GM19351 (cell line): ENCODE results near the gene BLVRA.

ENCODE experiments used
- ATAC-seq: cut with Tn5 transposase; IDR thresholded peaks from one replicate; pipeline ENCODE4 v1.9.1; 2021; ENCODE audit warnings: mild to moderate bottlenecking, moderate library complexity; ENCODE audit not compliant: unreplicated experiment

The BLVRA gene

DNA sequence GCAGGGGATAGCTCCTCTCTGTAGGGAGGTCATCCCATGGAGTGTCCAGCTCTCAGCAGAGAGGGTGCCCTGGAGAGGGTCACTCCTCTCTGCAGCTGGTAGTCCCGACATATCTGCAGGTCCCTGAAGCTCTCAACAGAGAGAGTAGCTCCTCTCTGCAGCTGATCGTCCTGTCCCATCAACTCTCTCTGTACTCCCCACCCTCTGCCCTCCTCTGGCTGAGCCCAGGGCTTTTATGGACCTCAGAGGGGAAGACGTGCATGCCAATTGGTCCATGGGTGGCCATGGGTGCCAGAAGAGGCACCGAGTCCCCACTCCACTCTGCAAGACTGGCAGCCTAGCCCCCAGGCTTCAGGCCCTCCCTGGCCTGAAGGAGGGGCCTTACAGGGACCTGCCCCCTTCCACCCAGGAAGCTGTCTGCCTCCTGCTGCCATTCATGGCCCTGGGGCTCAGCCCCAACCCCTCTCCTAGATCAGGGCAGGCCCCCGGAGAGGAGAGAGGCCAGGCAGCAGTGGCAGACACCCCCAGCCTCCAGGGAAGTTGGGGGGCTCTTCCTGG lies 9.0 kb upstream of the BLVRA start:
- no peak for ATAC-seq

GRCh38 chr7:43750016-43750887 lies 8.2 kb upstream of the BLVRA start:
- ATAC-seq, result no peak

DNA sequence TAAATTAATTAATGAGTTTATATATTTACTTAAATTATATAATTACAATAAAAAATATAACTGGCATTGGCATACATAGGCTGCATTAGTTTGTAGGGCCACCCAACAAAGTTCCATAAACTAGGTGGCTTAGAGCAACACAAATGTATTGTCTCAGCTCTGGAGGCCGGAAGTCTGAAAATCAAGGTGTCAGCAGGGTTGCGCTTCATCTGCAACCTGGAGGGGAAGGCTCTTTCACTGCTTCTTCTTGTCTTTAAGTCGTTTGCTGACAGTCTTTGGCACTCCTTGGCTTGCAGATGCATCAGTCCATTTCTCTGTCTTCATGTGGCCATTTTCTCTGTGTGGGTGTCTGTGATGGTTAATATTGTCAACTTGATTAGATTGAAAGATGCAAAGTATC lies 6.1 kb upstream of the BLVRA start:
- ATAC-seq, result no peak

- ATAC-seq, result no peak
Measured at GRCh38 chr7:43753271-43753810, 5.1 kb upstream of the BLVRA start.

GRCh38 chr7:43753843-43754242 lies 4.6 kb upstream of the BLVRA start:
- ATAC-seq, result no peak

- no peak for ATAC-seq
Measured at GRCh38 chr7:43754596-43754995, 3.9 kb upstream of the BLVRA start.

DNA sequence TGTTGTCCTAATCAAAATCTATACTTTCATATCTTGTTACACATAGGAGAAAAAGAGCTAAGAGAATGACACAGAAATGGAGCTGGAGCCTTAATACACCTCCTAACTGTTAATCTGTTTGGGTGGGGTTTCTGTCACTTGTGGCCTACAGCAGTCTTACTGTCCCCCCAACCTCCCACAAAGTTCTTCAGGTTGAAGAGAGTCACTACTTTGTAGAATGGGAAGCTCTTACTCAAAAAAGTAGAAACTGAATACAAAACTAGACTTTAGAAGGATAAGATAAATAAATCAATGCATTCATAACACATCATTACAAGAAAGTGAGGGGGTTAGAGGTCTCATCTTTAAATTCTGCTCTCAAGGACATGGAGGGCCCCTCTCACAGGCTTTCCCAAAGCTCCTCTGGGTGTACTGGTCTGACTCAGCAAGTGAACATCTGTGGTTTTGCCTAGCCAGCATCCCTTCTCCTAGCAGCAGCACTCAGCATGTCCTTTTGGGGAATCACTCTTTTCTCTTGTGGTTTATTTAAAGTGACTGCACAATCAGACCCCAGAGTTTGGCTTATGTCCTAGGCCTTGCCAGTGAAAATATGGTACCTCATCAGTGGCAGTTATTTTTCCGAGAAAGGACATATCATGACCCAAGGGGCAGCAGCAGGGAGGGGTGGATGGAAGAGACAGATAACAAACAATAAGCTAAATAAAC lies 2.0 kb upstream of the BLVRA start:
- ATAC-seq, result no peak

GRCh38 chr7:43757073-43757720 lies 1.3 kb upstream of the BLVRA start:
- ATAC-seq, result no peak

- ATAC-seq, result peak; percentile 54
Measured at GRCh38 chr7:43758822-43759683, 573 bp downstream of the BLVRA start.

- ATAC-seq, result no peak
Measured at GRCh38 chr7:43760861-43761260, 2.4 kb downstream of the BLVRA start.

- no peak for ATAC-seq
Measured at GRCh38 chr7:43761382-43761781, 2.9 kb downstream of the BLVRA start.

DNA sequence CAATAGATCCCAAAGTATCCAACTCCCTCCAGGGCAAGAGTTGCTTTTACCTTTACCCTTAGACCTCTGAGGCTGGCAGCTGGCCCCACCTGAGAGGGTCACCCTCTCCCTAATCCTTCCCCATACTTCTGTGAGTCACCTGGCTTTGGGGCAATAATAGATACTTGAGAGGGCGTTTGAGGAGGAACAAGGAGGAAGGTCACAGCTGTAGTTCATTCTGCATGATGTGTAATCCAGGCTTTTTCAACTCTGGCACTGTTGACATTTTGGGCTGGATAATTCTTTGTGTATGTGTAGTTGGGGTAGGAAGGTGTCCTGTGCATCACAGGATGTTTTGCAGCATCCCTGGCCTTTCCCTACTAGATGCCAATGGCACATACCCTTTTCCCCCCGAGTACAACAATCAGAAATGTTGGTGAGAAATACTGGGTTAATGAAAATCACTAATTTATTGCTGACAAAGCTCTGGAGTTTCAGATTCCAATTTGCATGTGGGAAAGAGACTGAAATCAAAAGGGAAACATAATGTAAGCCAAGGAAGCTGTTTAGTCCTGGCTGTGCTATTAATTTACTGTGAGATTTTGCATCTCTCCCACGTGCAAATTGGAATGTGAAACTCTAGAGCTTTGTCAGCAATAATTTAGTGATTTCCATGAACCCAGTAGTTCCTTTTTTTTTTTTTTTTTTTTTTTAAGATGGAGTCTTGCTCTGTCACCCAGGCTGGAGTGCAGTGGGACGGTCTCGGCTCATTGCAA lies 3.6 kb downstream of the BLVRA start:
- ATAC-seq, result no peak

DNA sequence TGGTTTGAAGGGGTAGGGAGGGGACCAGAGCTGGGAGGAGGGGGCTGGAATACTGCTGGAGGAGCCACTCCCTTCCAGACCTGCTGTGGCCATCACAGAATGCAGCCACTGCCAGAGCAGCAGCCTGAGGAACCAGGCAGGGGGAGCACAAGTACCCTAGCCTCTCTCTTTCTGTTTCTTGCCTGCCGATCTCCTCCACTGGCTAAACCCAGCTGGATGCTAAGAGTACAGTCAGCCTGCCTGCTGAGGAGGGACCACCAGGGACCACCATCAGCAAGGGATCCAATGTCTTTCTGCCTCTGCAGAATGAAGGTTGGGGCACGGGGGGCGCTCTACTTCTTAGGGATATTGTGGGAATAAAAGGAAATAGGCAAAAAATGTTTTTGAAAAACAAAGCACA lies 4.7 kb downstream of the BLVRA start:
- no peak for ATAC-seq

GRCh38 chr7:43764039-43764761 lies 5.7 kb downstream of the BLVRA start:
- ATAC-seq, result peak; percentile 72

DNA sequence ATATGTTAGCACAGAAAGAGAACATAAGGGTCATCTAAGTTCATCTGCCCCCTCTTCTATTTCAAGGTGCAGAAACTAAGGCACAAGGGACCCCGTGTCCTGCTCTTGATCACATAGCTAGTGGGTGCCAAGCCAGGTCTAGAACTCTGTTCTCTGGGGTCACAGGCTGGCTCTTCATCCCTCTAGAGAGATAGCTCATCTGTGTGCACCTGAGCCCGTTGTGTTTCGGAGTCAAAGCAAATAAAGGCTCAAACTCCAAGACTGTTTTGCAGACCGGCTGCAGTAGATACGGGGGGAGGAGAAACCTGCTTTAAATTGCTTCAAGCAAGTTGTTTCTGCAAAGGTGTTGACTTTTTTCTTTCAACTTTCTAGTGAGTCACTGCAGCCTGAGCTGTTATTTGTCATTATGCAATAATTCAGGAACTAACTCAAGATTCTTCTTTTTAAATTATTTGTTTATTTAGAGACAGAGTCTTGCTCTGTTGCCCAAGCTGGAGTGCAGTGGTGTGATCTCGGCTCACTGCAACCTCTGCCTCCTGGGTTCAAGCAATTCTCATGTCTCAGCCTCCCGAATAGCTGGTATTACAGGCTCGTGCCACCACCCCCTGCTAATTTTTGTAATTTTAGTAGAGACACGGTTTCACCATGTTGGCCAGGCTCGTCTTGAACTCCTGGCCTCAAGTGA lies 6.5 kb downstream of the BLVRA start:
- no peak for ATAC-seq

GRCh38 chr7:43766564-43766963 lies 8.1 kb downstream of the BLVRA start:
- no peak for ATAC-seq

DNA sequence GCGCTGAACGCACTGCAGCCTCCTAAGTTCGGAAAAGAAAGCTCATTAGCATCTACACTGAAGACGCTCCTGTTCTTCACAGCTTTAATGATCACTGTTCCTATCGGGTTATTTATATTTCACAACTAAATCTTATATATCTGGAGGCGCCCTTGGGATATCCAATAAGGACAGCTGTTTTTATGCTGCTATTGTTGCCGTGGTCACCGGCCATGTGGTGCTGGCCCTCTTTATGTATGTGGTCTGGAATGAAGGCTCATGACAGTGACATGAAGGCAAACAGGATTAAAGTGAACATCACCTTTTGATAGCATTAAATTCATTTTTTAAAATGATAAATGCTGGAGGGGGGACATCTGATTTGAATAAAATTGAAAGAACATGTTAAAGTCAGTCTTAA lies 8.8 kb downstream of the BLVRA start:
- no peak for ATAC-seq

- no peak for ATAC-seq
Measured at GRCh38 chr7:43768201-43768886, 9.9 kb downstream of the BLVRA start.
